UCSD-AML1 (cell line): Measurements from ENCODE around the gene RBM4.

Experiments
- DNase-seq: peaks from one replicate; lab custom pipeline; 2025; ENCODE audit not compliant: unreplicated experiment; lab: John Stamatoyannopoulos, UW

RBM4 gene

DNA sequence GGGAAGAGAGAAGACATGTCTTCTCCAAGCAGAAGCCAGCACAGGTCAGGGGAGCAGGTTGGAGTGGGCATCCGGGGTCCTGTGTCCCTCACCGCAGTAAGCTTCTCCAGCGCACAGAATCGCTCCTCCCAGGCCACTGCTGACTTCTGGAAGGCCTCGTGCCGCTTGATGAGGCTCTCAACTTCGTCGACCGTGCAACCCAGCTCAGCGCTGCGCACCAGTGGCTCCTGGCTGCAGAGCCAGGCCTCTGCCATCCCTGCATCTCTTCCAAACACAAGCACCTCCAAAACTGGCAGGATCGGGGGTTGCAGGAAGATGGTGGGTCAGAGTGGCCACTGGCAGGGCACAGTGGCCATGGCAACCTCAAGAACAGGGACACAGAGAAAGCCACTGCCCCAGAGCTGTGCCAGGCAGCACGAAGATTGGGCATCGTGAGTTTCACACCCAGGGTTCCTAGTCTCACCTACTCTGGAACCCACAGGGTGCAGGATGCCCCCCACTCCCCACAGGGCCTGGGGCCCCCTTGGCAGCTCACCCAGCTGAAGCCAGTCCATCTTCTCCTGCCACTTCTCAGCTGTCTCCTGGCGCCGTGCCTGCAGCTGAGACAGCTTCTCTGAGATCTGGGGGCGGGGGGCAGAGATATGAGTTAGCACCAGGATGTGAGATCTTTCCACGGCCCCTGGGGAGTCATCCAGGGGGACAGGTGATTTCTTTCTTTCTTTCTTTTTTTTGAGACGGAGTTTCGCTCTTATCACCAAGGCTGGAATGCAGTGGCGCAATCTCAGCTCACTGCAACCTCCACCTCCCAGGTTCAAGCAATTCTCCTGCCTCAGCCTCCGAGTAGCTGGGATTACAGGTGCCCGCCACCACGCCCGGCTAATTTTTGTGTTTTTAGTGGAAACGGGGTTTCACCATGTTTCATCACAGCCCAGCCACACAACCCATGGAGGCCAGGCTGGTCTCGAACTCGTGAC is 50.3 kb downstream of the RBM4 start:
- DNase-seq = no peak

DNA sequence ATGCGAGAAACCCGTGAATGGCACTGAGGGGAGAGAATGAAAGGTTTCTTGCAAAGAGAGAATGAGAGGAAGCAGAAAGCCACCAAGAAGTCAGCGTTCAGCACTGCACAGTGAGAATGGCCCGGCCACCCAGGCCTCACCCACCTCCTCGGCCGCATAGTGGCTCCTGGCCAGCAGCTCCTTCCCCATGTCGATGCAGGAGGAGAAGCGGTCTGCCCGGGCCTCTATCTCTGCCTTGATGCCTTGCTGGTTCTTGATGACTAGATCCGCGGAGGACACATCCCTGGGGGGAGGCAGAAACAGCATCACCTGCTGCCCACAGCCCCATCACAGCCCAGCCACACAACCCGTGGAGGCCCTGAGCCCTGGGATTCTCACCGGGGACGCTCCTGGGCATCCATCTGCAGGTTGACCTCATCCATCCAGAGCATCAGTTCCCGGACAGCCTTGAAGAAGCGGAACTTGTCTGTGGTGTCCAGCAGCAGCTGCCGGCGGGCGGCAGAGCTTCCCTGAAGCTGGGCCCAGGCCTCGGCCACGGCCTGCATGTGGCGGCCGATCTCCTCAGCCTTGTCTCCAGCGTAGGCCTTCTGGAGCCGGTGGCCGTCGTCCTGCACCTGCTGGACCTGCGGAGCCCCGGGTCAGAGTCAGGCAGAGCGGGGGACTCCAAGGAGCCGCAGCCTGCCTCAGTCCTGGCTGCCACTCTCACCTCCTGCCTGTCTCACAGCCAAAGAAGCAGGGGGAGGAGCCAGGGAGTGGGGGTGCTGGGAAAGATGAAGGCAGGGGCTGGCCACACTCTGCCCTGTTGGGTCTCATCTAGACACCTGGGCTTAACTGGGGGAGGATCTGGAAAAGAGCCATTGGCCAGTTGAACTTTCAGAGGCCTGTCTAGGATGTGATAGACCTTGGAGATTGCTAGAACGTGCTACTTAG is 51.4 kb downstream of the RBM4 start:
- no peak for DNase-seq

DNA sequence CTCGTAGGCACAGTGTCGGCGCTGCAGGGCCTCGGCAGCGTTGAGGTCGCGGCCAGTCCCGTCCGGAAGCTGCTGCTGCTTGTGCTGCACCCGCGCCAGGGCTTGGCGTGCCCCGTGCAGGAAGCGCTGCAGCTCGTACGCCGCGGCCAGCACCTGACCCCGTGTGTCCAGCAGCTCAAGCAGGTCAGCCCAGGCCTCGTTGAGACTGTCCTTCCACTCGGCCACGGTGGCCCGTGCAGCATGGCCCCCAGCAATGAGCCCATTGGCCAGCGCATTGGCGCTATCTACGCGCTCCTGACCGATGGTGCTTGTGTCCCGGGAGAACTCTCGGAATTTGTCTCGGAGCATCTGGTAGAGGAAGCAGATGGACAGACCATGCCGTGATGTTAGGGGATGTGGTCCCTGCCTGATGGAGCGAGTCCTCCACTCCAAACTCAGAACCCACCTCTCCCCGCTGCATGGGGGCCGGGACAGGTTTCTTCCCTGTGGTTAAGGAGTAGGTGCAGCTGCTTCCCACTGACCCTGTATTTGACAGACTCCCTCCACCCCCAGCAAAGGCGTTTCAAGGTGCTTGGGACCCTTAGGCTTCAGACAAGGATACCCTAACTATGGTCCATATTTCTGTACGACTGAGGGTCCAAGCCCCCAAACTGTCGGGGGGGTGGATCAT is 52.9 kb downstream of the RBM4 start:
- DNase-seq = no peak

DNA sequence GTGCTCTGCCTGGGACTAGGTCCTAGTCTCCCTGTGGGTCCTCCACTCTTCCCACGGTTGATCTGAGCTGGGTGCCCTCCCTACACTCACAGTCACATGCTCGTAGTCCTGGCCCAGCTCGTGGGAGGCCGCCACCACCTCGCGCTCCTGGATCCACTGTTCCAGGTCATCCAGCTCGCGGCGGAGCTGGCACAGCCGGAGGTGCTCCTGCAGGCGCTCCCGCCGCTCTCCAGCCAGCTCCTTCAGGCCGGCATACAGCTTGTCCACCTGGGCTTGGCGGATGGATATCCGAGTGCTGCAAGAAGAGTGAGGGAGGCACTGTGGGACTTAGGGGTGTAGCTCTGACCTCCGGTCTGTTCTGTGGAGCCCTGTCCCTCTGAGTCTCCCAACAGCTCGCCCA is 53.9 kb downstream of the RBM4 start:
- no peak for DNase-seq

DNA sequence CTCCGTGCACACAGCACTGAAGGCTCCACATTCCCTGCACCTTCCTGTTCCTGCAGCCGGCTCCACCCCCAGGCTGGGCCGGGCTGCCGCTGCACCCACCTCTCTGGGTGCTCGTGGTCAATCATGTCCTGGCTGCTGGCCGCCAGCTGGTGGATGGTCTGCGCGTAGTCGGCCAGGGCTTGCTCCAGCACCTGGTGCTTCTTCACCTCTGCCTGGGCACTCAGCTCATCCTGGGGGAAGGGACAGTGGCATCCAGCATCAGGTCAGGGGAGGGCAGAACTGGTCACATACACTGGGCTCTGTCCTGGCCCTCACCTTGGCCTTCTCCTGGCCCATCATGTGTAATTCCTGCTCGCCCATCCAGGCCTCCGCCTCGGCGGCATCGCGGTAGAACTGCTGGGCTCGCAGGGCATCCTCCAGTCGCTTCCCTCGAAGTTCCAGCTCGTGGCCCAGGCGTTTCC is 54.4 kb downstream of the RBM4 start:
- DNase-seq = no peak

DNA sequence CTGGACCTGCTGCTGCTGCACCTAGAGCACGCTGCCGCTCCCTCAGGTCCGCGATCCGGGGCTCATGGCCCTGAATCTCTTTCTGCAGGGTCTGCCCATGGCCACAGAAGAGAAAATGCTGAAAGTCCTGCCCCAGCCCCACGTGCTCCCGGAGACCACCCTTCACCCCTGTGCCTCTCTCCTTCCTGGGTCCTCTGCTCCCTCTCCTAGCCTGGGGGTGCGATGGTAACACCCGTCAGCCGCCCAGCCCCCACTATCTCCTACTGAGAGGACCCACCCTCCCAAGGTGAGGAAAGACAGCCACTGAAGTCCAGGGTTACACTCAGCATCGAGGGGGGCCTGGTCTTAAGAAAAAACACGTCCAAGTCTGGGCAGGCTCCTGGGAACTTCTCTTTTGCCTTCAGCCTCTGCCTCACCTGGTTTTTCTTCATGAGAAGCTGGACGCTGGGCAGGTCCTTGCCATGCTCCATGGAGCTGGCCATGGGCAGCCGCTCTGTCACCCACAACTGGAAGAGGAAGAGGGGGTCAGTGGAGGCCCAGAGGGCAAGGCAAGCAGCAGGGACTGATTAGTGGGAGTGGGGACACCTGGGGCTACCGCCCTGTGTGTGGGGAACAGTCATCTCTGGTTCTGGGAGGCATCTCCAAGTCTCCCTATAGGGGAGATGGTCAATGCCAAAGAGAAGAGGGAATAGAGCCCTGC is 55.0 kb downstream of the RBM4 start:
- DNase-seq = no peak

DNA sequence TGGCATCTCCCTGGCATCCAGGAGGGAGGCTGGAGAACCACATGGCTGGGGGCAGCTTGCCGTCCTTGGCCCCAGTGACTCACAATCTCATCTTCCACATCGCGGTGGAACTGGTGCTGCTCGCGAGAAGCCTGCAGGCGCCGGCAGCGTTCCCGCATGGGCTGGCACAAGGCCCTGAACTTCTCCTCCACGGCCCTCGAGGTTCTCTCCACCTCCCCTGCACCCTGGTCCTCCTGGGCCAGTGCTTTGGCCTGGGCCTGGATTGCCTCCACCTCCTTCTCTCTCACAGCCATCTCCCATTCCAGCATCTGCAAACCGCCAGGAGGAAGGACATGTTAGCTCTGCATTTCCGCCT is 55.5 kb downstream of the RBM4 start:
- DNase-seq = no peak

DNA sequence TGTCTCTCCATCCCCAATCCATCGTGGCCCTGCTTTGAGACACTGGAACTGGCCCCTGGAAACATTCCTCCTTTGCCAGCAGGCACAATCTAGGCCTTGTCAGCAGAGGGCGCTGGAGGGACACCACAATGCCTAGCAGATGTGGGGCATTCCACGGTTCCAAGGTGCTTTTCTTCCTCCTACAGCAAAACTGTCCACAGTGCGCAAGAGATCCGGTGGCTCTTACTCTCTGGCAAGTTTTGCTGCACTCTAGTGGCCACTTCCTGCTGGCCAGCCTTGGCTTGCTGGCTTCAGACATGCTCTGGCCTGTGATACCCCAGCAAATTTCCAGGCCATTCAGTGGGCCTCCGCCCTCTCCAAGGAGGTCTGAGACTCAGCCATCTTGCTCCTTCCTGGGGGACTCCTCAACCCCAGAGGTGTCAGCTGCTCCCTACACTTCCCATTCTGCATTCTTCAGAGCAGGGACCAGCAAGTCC is 56.3 kb downstream of the RBM4 start:
- peak; percentile 82 for DNase-seq
